PC-3 (cell line): ENCODE results near the gene ZNF669. TPM values are rescaled to one million over a fixed set of nuclear protein-coding genes. Genes with fewer than 3 reads are reported as not detected.
"Not testable (repeated sequence)": the region's sequence is repeated elsewhere in the genome, so short reads cannot be mapped to it uniquely, and the experiment has no call there.

ENCODE experiments used
- ATAC-seq: fragments of 200-7000 bp; cut with Tn5 transposase; 2 replicates; pipeline ENCODE4 v1.9.1; 2020; ENCODE audit warnings: mild to moderate bottlenecking, moderate library complexity
- BruUV-seq: library from RNA; stranded (reverse); fragments of 400-500 nt; replicated peaks from 2 replicates; lab custom pipeline; 2021; lab: Mats Ljungman, UMichigan
- CTCF ChIA-PET: fragments of 300-600 bp; sonication (Branson Sonifier 250); formaldehyde crosslinking; loops from one replicate; lab custom pipeline; 2022; ENCODE audit warnings: antibody characterized with exemption; lab: Charles Lee
- POLR2A ChIA-PET: fragments of 300-600 bp; sonication (Branson Sonifier 250); formaldehyde crosslinking; loops from one replicate; lab custom pipeline; 2022; ENCODE audit warnings: antibody characterized with exemption; ENCODE audit not compliant: unreplicated experiment; lab: Charles Lee
- DNase-seq: peaks from one replicate; pipeline ENCODE4 v3.0.0-alpha.2; 2015
- H2AFZ ChIP-seq: fragments of 300-600 bp; sonication (generic); 2 replicates; pipeline ENCODE4 v1.6.0; 2016; ENCODE audit warnings: antibody characterized with exemption, low read length
- H3F3A ChIP-seq: fragments of 300-600 bp; sonication (generic); one replicate; pipeline ENCODE4 v1.6.0; 2017; ENCODE audit warnings: antibody characterized with exemption, low read length, control low read depth, mild to moderate bottlenecking; ENCODE audit not compliant: unreplicated experiment
- H3K27ac ChIP-seq: fragments of 300-600 bp; sonication (generic); 2 replicates; pipeline ENCODE4 v1.5.1; 2016; ENCODE audit warnings: mild to moderate bottlenecking, low read length
- H3K27me3 ChIP-seq: fragments of 300-600 bp; sonication (generic); 2 replicates; pipeline ENCODE4 v1.6.1; 2016; ENCODE audit warnings: low read length, mixed read lengths
- H3K36me3 ChIP-seq: fragments of 300-600 bp; sonication (generic); 2 replicates; pipeline ENCODE4 v1.6.1; 2016; ENCODE audit warnings: low read depth, mixed run types, low read length, mixed read lengths
- H3K4me1 ChIP-seq: fragments of 300-600 bp; sonication (generic); 2 replicates; pipeline ENCODE4 v1.5.1; 2016; ENCODE audit warnings: low read length; ENCODE audit not compliant: insufficient read depth
- H3K4me2 ChIP-seq: fragments of 300-600 bp; sonication (generic); 2 replicates; pipeline ENCODE4 v1.6.0; 2016; ENCODE audit warnings: low read length
- H3K4me3 ChIP-seq: fragments of 300-600 bp; sonication (generic); 2 replicates; pipeline ENCODE4 v1.5.1; 2016; ENCODE audit warnings: mild to moderate bottlenecking, low read length, mixed read lengths
- H3K79me2 ChIP-seq: fragments of 300-600 bp; sonication (generic); 2 replicates; pipeline ENCODE4 v1.6.1; 2017; ENCODE audit warnings: low read length, mixed read lengths
- H3K9ac ChIP-seq: fragments of 300-600 bp; sonication (generic); 2 replicates; pipeline ENCODE4 v1.6.0; 2016; ENCODE audit warnings: mild to moderate bottlenecking, low read length
- H3K9me2 ChIP-seq: fragments of 300-600 bp; sonication (generic); replicated peaks from 2 replicates; pipeline ENCODE4 v1.6.1; 2016; ENCODE audit warnings: mixed run types, low read length, mixed read lengths
- H3K9me3 ChIP-seq: fragments of 300-600 bp; sonication (generic); 2 replicates; pipeline ENCODE4 v1.6.1; 2016; ENCODE audit warnings: low read length, mixed read lengths
- H4K20me1 ChIP-seq: fragments of 300-600 bp; sonication (generic); 2 replicates; pipeline ENCODE4 v1.6.1; 2016; ENCODE audit warnings: low read length, mixed read lengths
- EZH2 ChIP-seq: fragments of 300-600 bp; sonication (generic); IDR thresholded peaks from one replicate; pipeline ENCODE4 v1.6.1; 2017; ENCODE audit warnings: antibody characterized with exemption, mild to moderate bottlenecking, low read length; ENCODE audit not compliant: unreplicated experiment
- EZH2phosphoT487 ChIP-seq: fragments of 300-600 bp; sonication (generic); IDR thresholded peaks from 2 replicates; pipeline ENCODE4 v1.6.1; 2018; ENCODE audit warnings: mild to moderate bottlenecking, antibody characterized with exemption, low read length, borderline replicate concordance
- intact Hi-C: fragments of 100-400 bp; cut with micrococcal nuclease; formaldehyde crosslinking; loops from 2 replicates; pipeline ENCODE4 v1.9.0; 2023
- total RNA-seq: library from RNA; depleted of rRNA; stranded (reverse); fragments of >200 nt; gene quantifications from 2 replicates; pipeline ENCODE4 v1.2.3, GENCODE V29; 2014
- TF ChIP-seq, protein P1 (sequence below): fragments of 300-600 bp; sonication (generic); conservative IDR thresholded peaks from 2 replicates; pipeline ENCODE4 v1.5.1; 2017; ENCODE audit warnings: antibody characterized with exemption, low read depth, mild to moderate bottlenecking, low read length

ZNF669 gene
- total RNA-seq, 1 experiment from 2014 or later = 14.1 TPM

DNA sequence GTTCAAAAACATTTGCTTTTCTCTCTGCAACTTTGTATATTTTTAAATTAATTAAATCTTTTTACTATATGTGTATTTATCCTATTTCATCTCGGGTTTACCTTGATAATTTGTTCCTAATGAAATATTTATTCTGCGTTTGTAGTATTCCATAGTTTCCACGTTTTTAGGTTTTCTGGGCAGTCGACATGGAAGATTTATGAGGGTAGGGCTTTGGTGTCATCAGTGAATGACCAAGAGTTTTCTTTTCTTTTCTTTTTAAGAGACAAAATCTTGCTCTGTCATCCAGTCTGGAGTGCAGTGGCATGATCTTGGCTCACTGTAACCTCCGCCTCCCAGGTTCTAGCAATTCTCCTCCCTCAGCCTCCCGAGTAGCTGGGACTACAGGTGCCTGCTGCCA lies 17.2 kb upstream of the ZNF669 start:
- no peak for ATAC-seq
- TF ChIP-seq, protein P1, sequence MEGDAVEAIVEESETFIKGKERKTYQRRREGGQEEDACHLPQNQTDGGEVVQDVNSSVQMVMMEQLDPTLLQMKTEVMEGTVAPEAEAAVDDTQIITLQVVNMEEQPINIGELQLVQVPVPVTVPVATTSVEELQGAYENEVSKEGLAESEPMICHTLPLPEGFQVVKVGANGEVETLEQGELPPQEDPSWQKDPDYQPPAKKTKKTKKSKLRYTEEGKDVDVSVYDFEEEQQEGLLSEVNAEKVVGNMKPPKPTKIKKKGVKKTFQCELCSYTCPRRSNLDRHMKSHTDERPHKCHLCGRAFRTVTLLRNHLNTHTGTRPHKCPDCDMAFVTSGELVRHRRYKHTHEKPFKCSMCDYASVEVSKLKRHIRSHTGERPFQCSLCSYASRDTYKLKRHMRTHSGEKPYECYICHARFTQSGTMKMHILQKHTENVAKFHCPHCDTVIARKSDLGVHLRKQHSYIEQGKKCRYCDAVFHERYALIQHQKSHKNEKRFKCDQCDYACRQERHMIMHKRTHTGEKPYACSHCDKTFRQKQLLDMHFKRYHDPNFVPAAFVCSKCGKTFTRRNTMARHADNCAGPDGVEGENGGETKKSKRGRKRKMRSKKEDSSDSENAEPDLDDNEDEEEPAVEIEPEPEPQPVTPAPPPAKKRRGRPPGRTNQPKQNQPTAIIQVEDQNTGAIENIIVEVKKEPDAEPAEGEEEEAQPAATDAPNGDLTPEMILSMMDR = no peak
- TF ChIP-seq EZH2 = no peak
- TF ChIP-seq EZH2phosphoT487 = no peak
- intact Hi-C loops = no loop called here

DNA sequence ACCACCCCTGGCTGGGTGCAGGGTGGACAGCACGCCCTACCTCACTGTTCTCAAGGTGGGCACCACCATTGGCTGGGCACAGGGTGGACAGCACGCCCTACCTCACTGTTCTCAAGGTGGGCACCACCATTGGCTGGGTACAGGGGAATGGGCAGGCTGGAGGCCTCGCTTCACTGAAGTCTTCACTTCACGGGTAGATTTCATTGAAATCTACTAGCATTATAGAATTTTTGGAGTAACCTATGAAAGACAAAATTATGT lies 16.2 kb upstream of the ZNF669 start:
- H3K4me2 ChIP-seq, H3K9me2 ChIP-seq, CTCF ChIA-PET, H3K4me1 ChIP-seq, H3K79me2 ChIP-seq, intact Hi-C loops, H3K9me3 ChIP-seq, POLR2A ChIA-PET, H4K20me1 ChIP-seq, H3K36me3 ChIP-seq, H2AFZ ChIP-seq, ATAC-seq, H3K4me3 ChIP-seq, H3K9ac ChIP-seq, DNase-seq, H3K27ac ChIP-seq, H3K27me3 ChIP-seq, H3F3A ChIP-seq, BruUV-seq: not testable (repeated sequence)

More for the DNA sequence above, 17.2 kb upstream of the ZNF669 start:
- no TSS peak for BruUV-seq
- no peaks in the 10 kb centered on the region for H4K20me1 ChIP-seq
- H2AFZ ChIP-seq = no peak overlapping the region
- CTCF ChIA-PET = no interaction called here
- H3K9me3 ChIP-seq = no peaks in the 10 kb centered on the region
- no peaks in the 10 kb centered on the region for H3K27me3 ChIP-seq
- no peaks in the 10 kb centered on the region for H3K79me2 ChIP-seq
- no peak for DNase-seq
- POLR2A ChIA-PET = no interaction called here
- H3F3A ChIP-seq = no peaks in the 10 kb centered on the region
- H3K4me1 ChIP-seq = no peaks in the 10 kb centered on the region; the same call in 1 of the 2 replicates
- no peak overlapping the region for H3K4me2 ChIP-seq
- no peak overlapping the region for H3K9ac ChIP-seq
- no peak overlapping the region for H3K4me3 ChIP-seq
- no peak overlapping the region for H3K27ac ChIP-seq
- H3K36me3 ChIP-seq = no peaks in the 10 kb centered on the region
- no peaks in the 10 kb centered on the region for H3K9me2 ChIP-seq

DNA sequence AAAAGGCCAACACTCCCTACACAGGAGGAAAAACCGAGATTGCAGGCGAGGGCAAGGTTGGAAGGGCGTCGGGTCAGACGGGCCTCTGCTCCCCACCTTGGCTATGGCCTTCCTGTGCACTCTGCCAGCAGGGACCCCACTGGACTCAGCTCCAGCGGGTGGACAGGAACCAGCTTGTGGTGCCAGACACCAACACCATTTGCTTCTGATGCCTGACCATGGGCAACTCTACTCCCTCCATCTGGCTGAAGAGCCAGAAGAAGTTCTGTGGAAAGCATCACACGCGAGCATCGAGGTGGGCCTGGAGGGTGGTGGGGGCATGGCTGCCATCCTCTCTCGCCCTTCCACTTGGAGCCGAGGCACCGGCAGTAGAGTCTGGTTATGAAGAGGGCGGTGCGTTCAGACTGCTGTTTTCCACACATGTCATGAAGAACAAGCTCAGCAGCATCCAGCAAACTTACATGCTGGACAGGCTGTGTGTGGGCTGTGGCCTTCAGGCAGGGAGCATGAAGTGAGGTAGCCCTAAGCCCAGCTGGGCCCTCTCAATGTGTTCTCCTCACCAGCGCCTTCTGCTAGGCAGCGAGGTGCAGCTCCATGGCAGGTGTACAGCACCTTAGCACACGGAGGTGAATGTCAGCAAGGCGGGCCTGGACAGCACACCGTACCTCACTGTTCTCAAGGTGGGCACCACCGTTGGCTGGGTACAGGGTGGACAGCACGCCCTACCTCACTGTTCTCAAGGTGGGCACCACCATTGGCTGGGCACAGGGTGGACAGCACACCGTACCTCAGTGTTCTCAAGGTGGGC lies 15.6 kb upstream of the ZNF669 start:
- H4K20me1 ChIP-seq = no peaks in the 10 kb centered on the region
- BruUV-seq = no TSS peak
- H3K36me3 ChIP-seq = no peaks in the 10 kb centered on the region
- H3F3A ChIP-seq = no peaks in the 10 kb centered on the region
- H3K9me2 ChIP-seq = no peaks in the 10 kb centered on the region
- DNase-seq (no peak), ATAC-seq (no peak)
- H3K9ac ChIP-seq = no peak overlapping the region
- CTCF ChIA-PET = no interaction called here
- no peaks in the 10 kb centered on the region for H3K27me3 ChIP-seq
- POLR2A ChIA-PET = no interaction called here
- TF ChIP-seq EZH2phosphoT487 (no peak), EZH2 (no peak)
- TF ChIP-seq, protein P1 = no peak
- H3K9me3 ChIP-seq = no peaks in the 10 kb centered on the region
- no peaks in the 10 kb centered on the region; the same call in 1 of the 2 replicates for H3K4me1 ChIP-seq
- no peak overlapping the region for H2AFZ ChIP-seq
- no peak overlapping the region for H3K4me2 ChIP-seq
- H3K79me2 ChIP-seq = no peaks in the 10 kb centered on the region
- no peak overlapping the region for H3K4me3 ChIP-seq
- intact Hi-C loops = no loop called here
- H3K27ac ChIP-seq = no peak overlapping the region
